Measurements from ENCODE around the gene CFAP91. TPM values are rescaled to one million over a fixed set of nuclear protein-coding genes. Genes with fewer than 3 reads are reported as not detected.

The CFAP91 gene
- total and polyA plus RNA-seq, 9 of the 15 experiments (the other 6 are each of a cell fraction or from before 2014, with no cell fraction given) = not detected

- Histone ChIP-seq H3K9ac (ENCODE audit: insufficient read depth in 1 of 2, low read depth in 2 of 2, low read length in 2 of 2) (no peak overlapping the region), H3K27ac (ENCODE audit: extremely low read depth, low read depth, low read length) (no peak overlapping the region), H3K9me1 (ENCODE audit: control insufficient read depth, insufficient read depth, low read length) (no peaks in the 10 kb centered on the region), H3K36me3 (ENCODE audit: control insufficient read depth, insufficient read depth, low read length) (no peaks in the 10 kb centered on the region), H3K4me1 (replicated peaks in 1 of 2; ENCODE audit: control insufficient read depth in 2 of 2, insufficient read depth in 2 of 2, low read length in 2 of 2) (peaks cover 0 to 4% of the 10 kb centered on the region in 2 experiments; a peak in 2 of 5 replicates), H2AFZ (ENCODE audit: low read depth, low read length) (no peak overlapping the region), H4K20me1 (replicated peaks; ENCODE audit: control insufficient read depth, insufficient read depth, low read length) (no peaks in the 10 kb centered on the region), H3K27me3 (ENCODE audit: control insufficient read depth in 2 of 2, insufficient read depth in 2 of 2, low read length in 2 of 2) (no peaks in the 10 kb centered on the region), H3K79me2 (ENCODE audit: control insufficient read depth, insufficient read depth, low read length) (peaks cover 5% of the 10 kb centered on the region), H3K4me2 (ENCODE audit: insufficient read depth, low read length) (no peak overlapping the region), H3K9me3 (replicated peaks; ENCODE audit: control insufficient read depth, insufficient read depth, low read depth, low read length) (no peaks in the 10 kb centered on the region), H3K4me3 (no peak overlapping the region)
- FAIRE-seq (peak; percentile 23), DNase-seq (ENCODE audit: extremely low read depth in 1 of 4, low spot score in 3 of 4) (peak in 1 of 4 experiments; percentile 11), ATAC-seq (no peak)
- CTCF ChIA-PET (ENCODE audit: low intra/inter-chr PET ratio) = interaction anchor here (0.5 to 1.1 kb wide), 5 partner anchors 80 to 796 kb away, joined by 3 to 10 read pairs (median 3); partner anchors contain the start of gene POGLUT1
- POLR2A ChIA-PET = no interaction called here
- 0% methylated on average over 1 of the region's 1 CpG for WGBS (ENCODE audit: insufficient coverage, low coverage, missing lambda C conversion rate)
- in situ Hi-C loops (cut with MboI) (loop anchor here (25.0 kb wide), 2 partner anchors 544 to 794 kb away; partner anchors contain the start of gene TEX55), intact Hi-C loops (cut with micrococcal nuclease) (loop anchor here (1.0 to 10.0 kb wide), 6 partner anchors 64 to 796 kb away; no protein-coding TSS in a partner anchor)
- BruUV-seq (replicated peaks) = no TSS peak
- TF ChIP-seq HMBOX1 (IDR thresholded peaks at IDR 0.05) (peak; percentile 76), ATF7 (IDR thresholded peaks at IDR 0.05) (no peak), REST (IDR thresholded peaks at IDR 0.05; ENCODE audit: borderline replicate concordance) (peak; percentile 72), REST (CRISPR knock-in tag; IDR thresholded peaks at IDR 0.05; ENCODE audit: low read depth) (no peak), CTCF (IDR thresholded peaks at IDR 0.05 in 2 of 3, conservative IDR thresholded peaks at IDR 0.05 in 1 of 3; ENCODE audit: insufficient read depth in 2 of 3, low read depth in 1 of 3, low read length in 3 of 3) (peak; percentile 25 to 65 (median 34); a peak in 4 of 6 replicates), ZMIZ1 (IDR thresholded peaks at IDR 0.05; ENCODE audit: low read depth in 2 of 2, low read length in 2 of 2) (no peak)
Observed at GRCh38 chr3:119681279-119681678, 21.5 kb upstream of the CFAP91 start.
